ENCODE data around the gene NEURL3.

- TF ChIP-seq CTCF (IDR thresholded peaks at IDR 0.05; ENCODE audit: low read depth, low read length) (no peak), MYC (IDR thresholded peaks at IDR 0.05; ENCODE audit: low read depth, low read length) (no peak), POLR2A (IDR thresholded peaks at IDR 0.05; ENCODE audit: extremely low read depth, insufficient read length) (no peak)
Observed at GRCh38 chr2:96493072-96493471, 12.1 kb downstream of the NEURL3 start.
